Stimulated activated CD8-positive, alpha-beta memory T cell treated with anti-CD3 and anti-CD28 coated beads, Interleukin-15, amount 100 ng/mL, for 48 hours (primary cell): ENCODE data around the gene NFYC.

Experiments used
- DNase-seq, 2 donors: peaks; one replicate each; pipeline ENCODE4 v3.0.0-alpha.2; 2020; ENCODE audit warnings: low read depth in 2 of 2

NFYC gene

DNA sequence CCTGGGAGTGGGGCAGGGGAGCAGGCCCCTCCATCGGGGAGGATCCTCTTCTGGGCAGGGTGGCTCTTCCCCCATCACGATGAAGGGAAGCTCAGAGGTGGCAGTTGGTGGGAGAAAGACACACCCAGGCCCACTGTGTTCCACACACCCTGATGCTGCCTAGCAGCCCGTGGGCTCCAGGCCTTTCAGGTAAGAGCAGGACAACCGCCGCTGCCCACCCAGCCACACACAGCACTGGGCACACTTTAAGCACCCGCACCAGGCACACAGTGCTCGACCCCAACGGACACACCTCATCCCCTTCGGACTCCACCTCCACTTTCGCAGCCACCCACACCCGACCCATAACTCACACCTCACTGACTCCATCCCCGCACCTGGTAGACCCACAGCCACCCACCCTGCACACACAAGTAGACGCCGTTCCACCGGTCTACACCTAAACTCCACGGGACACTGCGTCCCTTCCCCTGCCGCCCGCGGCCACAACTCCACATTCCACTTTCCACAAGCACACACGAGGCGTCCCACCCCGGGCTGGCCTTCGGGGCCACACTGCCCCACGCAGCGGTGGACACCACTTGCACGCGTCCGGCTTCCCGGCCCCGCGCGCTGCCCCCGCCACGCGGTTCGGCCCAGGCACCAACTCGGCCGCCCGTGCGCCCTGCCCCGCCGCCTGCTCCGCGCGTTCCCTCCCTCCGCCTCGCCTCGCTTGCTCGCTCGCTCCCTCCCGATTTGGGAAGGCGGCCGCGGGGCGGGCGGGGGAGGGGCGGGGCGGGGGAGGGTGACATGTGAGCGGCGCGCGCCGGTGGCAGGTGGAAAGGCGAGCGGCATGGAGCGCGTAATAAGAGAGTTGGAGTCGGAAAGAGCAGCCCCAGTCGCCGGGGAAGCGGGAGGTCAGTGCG, 91.7 kb downstream of the NFYC start, which contains the start of gene KCNQ4:
TSS of gene KCNQ4 (plus strand) at position 787 of the 905 bp plus-strand sequence. CDS start 307 bp downstream, outside the sequence.
- DNase-seq: no peak

DNA sequence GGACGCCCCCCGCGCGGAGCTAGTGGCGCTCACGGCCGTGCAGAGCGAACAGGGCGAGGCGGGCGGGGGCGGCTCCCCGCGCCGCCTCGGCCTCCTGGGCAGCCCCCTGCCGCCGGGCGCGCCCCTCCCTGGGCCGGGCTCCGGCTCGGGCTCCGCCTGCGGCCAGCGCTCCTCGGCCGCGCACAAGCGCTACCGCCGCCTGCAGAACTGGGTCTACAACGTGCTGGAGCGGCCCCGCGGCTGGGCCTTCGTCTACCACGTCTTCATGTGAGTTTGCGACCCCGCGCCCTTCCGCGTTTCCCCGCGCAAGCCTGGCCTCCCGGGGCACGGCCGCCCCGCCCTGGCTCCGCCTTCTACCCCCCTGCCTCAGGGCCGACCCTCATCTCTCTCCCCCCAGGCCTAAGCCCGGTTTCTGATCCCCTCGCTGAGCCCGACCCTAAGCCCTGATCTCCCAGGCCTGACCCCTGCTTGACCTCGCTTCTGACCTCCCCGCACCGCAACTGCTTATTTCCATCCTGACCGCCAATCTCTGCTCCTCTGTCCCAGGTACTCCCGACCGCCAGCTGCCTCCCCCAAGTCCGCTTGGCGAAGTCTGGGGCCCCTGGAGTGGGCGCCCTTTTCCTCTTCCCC, 92.8 kb downstream of the NFYC start:
- no peak for DNase-seq

DNA sequence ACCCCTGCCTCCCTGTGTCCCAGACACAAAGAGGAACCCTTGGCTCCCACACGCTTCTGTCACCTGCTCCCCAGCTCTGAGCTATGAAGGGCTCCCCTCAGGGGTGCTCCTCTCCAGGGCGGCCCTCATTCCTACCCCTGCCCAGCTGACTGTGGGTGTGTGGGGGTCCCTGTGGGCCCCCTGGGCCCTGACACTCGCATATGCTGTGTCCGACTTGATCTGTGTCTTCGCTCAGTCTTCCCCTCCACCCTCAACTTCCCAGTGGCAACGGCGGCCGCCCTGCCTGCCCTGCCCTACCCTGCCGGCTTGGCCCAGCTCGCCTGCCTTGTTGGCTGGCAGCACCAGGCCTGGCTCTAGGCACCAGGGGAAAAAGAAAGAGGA, 93.3 kb downstream of the NFYC start:
- DNase-seq: no peak

DNA sequence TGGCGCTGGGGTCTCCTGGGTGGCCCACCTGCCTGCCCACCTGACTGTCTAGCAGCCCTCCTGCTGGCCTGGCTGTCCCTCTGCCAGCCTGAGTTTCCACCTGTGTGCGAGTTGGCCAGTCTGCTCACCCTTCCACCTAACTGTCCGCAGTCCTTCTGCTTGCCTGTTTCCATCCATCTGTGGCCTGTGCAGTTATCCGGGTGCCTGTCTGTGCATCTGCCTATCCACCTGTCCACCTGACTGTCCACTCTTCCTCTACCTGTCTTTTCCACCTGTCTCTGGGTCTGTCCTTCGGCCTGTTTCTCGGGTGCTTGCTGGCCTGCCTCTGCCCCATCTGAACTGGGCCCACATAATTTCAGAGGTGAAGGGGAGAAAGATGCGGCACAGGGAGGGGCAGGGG, 93.9 kb downstream of the NFYC start:
- DNase-seq: no peak

DNA sequence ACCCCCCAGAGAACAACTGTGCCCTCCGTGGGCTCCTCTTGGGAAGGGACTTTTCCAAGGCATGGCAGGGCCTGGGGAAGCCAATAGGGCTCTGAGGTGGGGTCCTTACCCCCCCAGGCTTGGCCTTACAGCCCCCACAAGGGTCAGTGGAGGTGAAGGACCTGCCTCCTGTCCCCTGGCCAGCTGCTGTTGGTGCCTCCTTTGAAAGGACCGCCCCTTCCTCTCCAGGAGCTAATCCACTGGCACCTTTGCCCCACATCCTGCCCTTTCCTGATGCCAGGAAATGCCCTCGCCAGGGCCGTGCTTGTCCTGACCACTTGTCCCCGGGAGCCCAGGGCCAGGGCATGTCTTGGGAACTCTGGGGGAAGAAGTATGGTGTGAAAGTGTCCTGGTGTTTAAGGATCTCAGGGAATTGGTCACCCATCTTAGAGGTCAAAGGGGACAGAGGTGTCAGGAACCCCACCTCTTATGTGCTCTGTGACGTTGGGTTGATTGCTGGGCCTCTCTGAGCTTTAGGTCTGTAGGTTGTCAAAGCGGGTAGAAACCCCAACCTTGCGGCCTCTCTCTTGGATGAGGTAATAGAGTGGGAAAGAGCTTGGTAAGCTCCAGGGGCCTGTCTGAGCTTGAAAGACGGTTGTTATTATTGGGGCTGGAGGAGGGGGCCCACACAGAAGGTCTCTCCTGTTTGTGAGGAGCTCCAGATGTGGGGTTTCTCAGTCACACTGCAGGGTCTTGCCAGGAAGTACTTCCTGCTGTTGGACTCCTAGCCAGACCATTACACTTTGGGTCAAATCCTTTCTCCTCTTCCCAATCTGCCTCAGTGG, 94.9 kb downstream of the NFYC start:
- DNase-seq: no peak

DNA sequence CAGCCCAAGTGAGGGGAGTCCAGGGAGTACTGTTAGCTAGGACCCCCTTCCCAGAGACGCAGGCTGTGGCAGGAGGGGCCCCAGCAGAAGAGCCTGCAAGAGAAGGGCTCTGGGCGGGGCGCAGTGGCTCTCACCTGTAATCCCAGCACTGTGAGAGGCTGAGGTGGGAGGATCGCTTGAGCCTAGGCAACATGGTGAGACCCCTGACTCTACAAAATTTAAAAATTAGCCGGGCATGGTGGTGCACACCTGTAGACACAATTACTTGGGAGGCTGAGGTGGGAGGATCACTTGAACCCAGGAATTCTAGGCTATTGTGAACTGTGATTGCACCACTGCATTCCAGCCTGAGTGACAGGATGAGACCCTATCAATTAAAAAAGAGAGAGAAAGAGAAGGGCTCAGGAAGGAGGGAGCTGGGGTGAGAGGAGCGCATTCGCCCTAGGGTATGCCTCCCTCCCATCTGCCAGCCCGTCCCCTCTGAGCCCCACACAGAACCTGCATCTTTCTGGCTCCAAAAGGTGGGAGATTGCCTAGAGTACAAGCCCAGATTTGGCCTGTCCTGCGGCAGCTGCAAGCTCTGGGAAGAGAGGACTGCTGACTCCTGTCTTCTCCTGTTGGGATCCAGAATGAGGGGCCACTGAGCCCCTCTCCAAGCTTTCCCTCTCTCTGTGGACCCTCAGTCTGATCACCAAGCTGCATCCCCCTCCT, 95.6 kb downstream of the NFYC start:
- DNase-seq: no peak

DNA sequence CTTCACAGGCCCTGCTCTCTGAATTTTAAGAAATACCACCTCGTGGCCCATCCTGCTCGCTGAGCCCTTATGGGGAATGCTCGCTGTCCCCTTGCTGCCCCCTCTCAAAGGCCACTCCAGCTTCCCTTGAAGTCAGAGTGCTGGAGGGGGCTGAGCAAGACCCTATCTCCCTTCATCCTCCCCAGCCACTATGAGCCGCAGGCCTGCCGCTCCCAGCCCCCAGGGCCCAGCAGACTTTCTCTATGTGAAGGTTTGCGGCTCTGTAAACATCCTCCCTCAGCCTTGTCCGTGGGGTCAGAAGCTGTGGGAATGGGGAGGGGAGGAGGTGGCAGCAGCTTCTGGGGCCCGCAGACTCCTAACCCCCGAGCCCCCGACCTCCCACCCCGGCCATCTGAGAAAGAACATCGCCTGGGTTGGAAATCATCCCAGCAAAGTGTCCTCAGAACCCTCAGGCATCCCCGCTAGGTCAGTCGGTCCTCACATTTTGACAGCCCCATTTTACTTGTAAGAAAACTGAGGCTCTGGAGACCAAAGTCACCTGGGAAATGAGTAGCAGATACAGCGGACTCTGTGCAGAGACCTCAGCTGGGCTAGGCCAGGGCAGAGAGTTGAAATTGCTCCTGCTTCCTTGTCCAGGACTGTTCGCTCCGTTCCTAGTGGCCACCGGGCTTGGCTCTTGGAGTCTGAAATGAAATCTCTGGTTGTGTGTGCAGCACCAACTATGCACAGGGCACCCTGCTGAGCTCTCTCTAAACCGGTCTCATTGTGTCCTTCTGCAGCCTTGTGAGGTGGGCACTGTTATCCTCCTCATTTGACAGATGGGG, 96.4 kb downstream of the NFYC start:
- no peak for DNase-seq

DNA sequence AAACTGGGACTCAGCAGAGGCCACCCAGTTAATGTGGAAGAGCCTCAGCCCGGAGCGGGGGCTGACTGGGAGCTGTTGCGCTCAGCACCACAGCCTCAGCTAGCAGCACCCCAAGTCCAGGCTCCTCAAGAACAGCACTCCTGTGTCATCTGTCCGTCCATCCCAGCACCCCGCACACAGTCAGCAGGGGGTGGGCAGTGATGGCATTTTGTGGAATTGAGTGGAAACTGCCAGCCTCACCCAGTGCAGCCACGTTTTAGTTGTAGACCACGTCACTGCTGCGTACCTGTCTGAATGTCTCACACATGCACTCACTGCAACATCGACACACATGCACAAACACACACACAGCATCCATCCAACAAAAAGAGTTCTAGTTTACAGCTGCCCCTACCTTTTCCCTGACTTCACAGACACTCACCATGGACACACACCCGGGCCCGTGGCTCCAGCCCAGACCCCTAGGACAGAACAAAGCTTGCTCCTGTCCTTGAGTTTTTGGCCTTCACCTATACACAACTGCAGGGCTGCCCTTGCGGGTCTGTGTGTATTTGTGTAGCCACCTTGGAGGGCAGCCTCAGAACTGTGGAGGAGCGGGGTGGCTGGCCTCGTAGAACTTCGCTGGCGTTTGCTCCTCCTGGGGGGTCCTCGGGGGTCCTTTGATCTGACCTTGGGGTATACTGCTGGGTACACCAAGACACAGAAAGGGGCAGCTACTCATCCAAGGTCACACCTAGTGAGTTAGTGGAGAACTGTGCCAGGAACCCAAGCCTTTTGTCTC, 97.2 kb downstream of the NFYC start:
- no peak for DNase-seq

DNA sequence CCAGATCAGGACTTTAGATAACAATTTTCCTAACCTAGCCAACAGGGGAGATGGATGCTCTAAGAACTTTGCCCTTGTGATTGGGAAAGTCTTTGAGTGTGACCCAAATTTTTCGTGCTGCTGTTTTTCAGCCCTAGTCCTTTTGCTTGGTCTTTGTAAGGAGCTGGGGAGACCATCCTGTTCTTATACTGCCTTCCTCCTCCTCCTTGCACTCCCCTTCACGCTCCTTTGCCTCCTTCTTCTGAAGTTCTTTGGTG, 97.8 kb downstream of the NFYC start:
- DNase-seq: no peak

DNA sequence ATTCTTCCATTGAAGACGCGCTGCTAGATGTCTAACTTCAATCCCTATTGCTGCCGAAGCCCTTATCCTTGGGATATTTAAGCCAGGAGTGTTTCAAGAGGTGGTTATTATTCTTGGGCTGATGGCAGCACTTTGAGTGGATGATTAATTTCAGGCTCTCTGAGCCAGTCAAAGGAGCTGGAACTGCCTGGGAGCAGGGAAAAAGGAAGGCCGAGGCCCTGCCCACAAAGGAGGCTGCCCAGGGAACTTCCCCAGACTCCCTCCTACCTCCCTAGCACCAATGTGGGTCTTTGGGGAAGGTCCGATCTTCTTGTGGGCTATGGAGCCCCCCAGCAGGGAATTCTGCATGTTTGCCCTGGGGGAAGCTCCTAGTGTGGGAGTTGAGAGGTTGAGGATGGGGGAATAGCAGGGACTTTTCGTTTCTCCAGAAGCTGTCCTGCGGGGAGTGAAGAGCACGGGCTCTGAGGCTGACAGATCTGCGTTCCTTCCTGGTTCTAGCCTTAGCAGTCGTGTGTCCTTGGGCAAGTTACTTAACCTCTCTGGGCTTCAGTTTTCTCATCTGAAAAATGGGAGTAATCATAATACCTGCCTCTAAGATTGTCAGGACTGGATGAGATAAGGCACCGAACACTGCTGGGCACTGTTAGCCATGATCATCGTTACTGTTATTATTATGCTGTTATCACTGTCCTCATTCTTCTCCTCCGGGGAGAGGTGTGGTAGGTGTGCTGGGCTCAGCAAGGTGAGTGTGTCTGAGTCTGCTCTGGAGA, 98.3 kb downstream of the NFYC start:
- DNase-seq: no peak

DNA sequence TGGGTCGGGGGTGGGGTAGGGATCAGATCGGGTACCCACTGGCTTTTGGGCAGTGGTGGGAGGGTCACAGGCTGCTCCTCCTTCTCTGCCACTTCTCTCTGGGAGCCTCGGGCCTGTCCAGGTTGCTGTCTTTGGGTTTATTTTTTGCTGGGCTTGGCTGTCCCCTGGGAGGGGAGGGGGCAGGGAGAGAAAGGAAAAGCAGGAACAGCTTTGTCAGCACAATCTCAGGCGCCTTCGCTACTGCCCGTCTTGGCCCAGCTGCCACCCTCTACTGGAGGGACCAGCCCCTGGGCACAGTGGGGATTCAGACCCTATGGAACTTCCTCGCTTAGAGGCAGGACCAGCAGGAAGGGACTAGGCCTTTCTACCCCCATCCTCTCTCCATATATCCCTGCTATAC, 100.5 kb downstream of the NFYC start:
- DNase-seq: no peak

DNA sequence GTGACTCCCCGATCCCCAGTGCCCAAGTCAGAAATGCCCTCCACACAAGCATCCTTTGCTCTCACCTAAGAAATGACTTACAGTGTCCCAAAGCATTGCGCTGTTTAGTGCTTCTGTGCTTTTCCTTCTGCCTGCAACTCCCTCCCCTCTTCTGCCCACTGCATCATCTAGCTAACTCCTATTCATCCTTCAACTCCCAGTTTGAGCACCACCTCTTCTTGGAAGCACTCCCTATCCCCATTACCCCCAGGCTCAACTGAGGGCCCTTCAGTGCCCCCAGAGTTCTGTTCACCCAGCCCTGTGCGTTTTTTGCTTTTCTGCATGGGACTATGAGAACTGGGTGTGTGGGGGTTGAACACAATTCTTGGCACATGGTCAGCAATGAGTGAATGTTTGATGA, 102.1 kb downstream of the NFYC start:
- no peak for DNase-seq

DNA sequence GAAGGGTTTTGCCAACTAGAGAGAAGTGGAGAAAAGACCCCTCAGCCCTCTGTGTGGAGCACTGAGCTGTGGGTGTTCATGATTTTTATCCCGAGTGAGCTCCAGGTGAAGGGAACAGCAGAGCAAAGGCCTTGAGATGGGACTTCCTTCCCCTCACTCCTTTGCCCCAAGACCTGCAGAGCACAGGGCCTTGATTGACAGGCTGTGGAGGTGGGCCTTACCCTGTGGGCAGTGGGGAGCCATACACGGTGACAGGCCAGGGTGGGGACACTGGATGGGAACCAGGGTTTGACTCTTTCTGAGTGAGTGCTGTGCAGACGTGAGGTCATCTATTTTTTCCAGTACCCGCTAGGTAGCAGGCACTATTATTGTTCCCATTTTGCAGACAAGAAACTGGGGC, 102.5 kb downstream of the NFYC start:
- no peak for DNase-seq

DNA sequence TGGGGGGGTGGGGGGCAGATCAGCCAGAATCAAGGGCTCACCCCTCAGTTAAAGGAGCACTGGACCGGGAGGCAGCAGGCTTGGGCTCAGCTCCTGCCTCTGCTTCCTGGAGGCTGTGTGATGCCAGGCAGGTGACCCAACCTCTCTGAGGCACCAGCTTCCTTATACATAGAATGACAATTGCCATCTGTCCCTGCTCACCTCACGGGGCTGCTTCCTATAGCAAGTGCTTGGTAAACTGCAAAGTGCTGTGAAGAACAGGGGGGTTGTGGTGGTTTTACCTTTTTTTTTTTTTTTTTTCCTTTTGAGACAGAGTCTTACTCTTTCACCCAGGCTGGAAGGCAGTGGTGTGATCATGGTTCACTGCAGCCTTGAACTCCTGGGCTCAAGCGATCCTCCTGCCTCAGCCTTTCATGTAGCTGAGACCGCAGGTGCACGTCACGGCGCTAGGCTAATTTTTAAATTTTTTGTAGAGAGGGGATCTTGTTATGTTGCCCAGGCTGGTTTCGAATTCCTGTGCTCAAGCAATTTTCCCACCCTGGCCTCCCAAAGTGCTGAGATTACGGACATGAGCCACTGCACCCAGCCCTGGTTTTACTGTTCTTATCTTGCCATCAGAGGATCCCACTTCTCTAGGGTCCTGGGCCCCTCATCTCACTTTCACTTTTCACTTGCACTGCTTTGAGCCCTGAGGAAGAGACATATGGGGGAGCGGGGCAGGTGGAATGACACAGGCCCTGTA, 103.6 kb downstream of the NFYC start:
- DNase-seq: no peak

DNA sequence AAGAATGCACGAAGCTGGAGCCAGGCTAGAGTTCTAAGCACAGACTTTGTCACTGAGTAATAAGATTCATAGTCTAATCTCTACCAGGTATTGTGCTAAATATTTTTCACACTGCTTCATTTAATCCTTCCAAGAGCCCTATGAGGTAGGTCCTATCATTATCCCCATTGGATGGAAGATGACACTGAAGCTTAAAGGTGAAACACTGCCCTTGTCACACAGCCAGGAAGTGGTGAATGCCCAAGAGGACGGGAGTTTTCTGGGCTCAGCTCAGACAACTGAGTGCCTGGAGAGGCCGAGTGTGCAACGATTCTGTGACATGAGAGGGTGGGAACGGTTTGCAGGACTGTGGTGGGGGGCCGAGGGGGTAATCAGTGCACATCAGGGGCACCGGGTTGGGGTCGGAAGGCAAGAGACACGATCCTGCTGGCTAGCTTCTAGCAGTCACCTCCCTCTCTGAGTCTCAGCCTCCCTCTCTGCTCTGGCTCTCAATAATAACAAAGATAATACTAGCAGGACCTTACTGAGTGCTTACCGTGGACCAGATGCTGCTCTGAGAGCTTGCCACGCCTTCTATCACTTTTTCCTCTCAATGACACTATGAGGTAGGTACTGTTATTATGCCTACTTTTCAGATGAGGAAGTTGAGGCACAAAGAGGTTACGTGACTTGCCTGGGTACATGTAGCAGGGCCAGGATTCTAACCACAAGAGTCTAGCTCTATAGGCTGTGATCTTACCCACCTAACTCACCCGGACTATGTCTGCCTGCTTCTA, 104.5 kb downstream of the NFYC start:
- no peak for DNase-seq

DNA sequence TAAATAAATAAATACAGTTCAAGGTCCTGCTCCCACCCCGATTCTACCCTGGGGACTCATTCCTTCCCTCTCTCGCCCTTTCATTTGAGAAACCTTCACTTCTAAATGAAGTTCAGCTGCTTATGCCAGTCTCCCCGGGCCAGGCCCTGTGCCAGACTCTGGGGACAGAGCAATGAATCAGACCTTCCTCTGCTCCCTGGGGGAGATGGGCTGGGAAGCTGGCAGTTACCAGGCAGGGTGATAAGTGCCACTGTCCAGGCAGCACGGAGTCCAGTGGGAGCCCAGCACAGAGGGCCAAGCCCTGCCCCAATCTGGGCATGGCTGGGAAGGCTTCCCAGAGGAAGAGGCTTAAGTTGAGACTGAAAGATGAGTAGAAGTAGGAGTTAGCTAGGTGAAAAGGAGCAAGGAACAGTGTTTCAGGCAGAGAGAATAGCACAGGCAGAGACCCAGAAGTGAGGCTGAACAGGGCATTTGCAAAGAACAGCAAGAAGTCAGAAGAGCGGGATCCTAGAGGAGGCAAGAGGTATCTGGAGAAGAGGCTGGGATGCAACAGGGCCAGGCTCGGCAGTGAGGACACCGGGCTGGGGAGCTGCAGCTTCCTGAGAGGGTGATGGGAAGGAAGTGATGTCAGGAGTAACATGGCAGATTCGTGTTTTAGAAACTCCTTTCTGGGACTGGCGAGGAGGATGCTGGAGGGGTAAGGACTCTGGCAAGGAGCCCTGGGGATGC, 105.6 kb downstream of the NFYC start:
- DNase-seq: no peak

DNA sequence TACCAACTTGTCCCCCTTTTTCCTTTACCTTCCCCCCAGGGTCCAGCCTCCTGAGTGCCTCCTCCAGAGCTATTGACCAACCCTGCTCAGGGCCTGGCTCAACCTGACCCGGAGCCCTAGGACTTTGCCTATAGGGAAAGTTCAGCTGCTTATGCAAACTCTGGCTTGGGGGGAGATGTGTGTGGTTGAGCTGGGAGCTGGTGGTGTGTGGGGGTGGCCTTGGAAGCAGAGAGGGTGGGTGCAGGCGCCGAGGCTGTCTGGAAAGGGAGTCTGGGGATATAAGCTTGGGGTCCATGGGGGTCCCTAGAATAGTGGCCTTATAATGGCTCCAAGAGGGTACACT, 106.1 kb downstream of the NFYC start:
- DNase-seq: no peak
